IMR-90 (cell line): ENCODE results near the gene FMN1. TPM values are rescaled to one million over a fixed set of nuclear protein-coding genes. Genes with fewer than 3 reads are reported as not detected.

Source experiments
- ATAC-seq: fragments of 200-7000 bp; cut with Tn5 transposase; 2 replicates; pipeline ENCODE4 v1.9.1; 2020; ENCODE audit warnings: low read depth, mild to moderate bottlenecking, moderate library complexity
- BruUV-seq: library from RNA; stranded (reverse); fragments of 400-500 nt; replicated peaks from 2 replicates; lab custom pipeline; 2021; lab: Mats Ljungman, UMichigan
- CTCF ChIA-PET: fragments of 300-600 bp; formaldehyde crosslinking; extraction: SDS; loops from one replicate; lab custom pipeline; 2021; ENCODE audit warnings: antibody characterized with exemption; lab: Yijun Ruan, JAX
- POLR2A ChIA-PET: fragments of 300-600 bp; sonication (Branson Sonifier 250); formaldehyde crosslinking; loops from one replicate; lab custom pipeline; 2022; ENCODE audit warnings: antibody characterized with exemption; ENCODE audit not compliant: unreplicated experiment; lab: Charles Lee
- DNase-seq: peaks from one replicate; pipeline ENCODE4 v3.0.0; 2013
- H2AFZ ChIP-seq: replicated peaks from 2 replicates; pipeline ENCODE3; 2013; ENCODE audit warnings: low read length, mild to moderate bottlenecking; ENCODE audit not compliant: poor library complexity
- H2AK5ac ChIP-seq: 2 replicates; pipeline ENCODE4 v1.6.1; 2013; ENCODE audit warnings: low read depth, low read length, inconsistent platforms
- H2AK9ac ChIP-seq: replicated peaks from 2 replicates; pipeline ENCODE3; 2013; ENCODE audit warnings: mild to moderate bottlenecking, low read depth, low read length, moderate library complexity; ENCODE audit not compliant: poor library complexity
- H2BK120ac ChIP-seq: 2 replicates; pipeline ENCODE4 v1.6.1; 2013; ENCODE audit warnings: low read depth, low read length, inconsistent platforms
- H2BK15ac ChIP-seq: 3 replicates; pipeline ENCODE4 v1.6.1; 2013; ENCODE audit warnings: low read depth, low read length, inconsistent platforms
- H2BK20ac ChIP-seq: 2 replicates; pipeline ENCODE4 v1.6.1; 2013; ENCODE audit warnings: low read depth, mild to moderate bottlenecking, inconsistent platforms, low read length, moderate library complexity
- H2BK5ac ChIP-seq: 2 replicates; pipeline ENCODE4 v1.6.1; 2013; ENCODE audit warnings: mild to moderate bottlenecking, low read depth, low read length, inconsistent platforms; ENCODE audit not compliant: poor library complexity, severe bottlenecking
- H3K14ac ChIP-seq: replicated peaks from 2 replicates; pipeline ENCODE4 v1.6.1; 2013; ENCODE audit warnings: low read depth, low read length, inconsistent platforms
- H3K18ac ChIP-seq: 2 replicates; pipeline ENCODE4 v1.6.1; 2013; ENCODE audit warnings: low read depth, low read length, control low read depth
- H3K23ac ChIP-seq: 2 replicates; pipeline ENCODE4 v1.6.1; 2013; ENCODE audit warnings: low read depth, low read length, inconsistent platforms
- H3K27ac ChIP-seq: 2 replicates; pipeline ENCODE4 v1.5.1; 2013; ENCODE audit warnings: mild to moderate bottlenecking, control low read depth, low read length; ENCODE audit not compliant: insufficient read depth
- H3K27me3 ChIP-seq: 2 replicates; pipeline ENCODE4 v1.6.1; 2013; ENCODE audit warnings: low read length; ENCODE audit not compliant: control insufficient read depth, insufficient read depth
- H3K36me3 ChIP-seq: 2 replicates; pipeline ENCODE4 v1.6.1; 2013; ENCODE audit warnings: low read length, mixed read lengths; ENCODE audit not compliant: control insufficient read depth, insufficient read depth
- H3K4ac ChIP-seq: 2 replicates; pipeline ENCODE4 v1.6.1; 2013; ENCODE audit warnings: low read depth, low read length, inconsistent platforms
- H3K4me1 ChIP-seq: 2 replicates; pipeline ENCODE4 v1.6.1; 2013; ENCODE audit warnings: low read length, mixed read lengths; ENCODE audit not compliant: control insufficient read depth, insufficient read depth
- H3K4me2 ChIP-seq: 2 replicates; pipeline ENCODE4 v1.6.1; 2013; ENCODE audit warnings: low read depth, mild to moderate bottlenecking, control low read depth, low read length, moderate library complexity
- H3K4me3 ChIP-seq: 2 replicates; pipeline ENCODE4 v1.5.1; 2013; ENCODE audit warnings: low read depth, mild to moderate bottlenecking, control low read depth, low read length, moderate library complexity; ENCODE audit not compliant: insufficient read depth
- H3K56ac ChIP-seq: 2 replicates; pipeline ENCODE4 v1.6.1; 2013; ENCODE audit warnings: low read length, inconsistent platforms; ENCODE audit not compliant: insufficient read depth; ENCODE audit errors: extremely low read depth
- H3K79me1 ChIP-seq, 2 experiments: 2 replicates each; pipeline ENCODE4 v1.6.1; 2013; ENCODE audit warnings: low read length in 2 of 2, inconsistent platforms in 1 of 2, low read depth in 1 of 2
- H3K9ac ChIP-seq: 2 replicates; pipeline ENCODE4 v1.6.1; 2013; ENCODE audit warnings: low read depth, low read length, control low read depth
- H3K9me1 ChIP-seq: 2 replicates; pipeline ENCODE4 v1.6.1; 2013; ENCODE audit warnings: low read length, inconsistent platforms; ENCODE audit not compliant: insufficient read depth
- H3K9me3 ChIP-seq: 2 replicates; pipeline ENCODE4 v1.6.1; 2013; ENCODE audit warnings: low read length; ENCODE audit not compliant: control insufficient read depth, insufficient read depth
- H4K20me1 ChIP-seq: 2 replicates; pipeline ENCODE4 v1.6.1; 2013; ENCODE audit warnings: low read length, inconsistent platforms; ENCODE audit not compliant: insufficient read depth
- H4K5ac ChIP-seq: 2 replicates; pipeline ENCODE4 v1.6.1; 2013; ENCODE audit warnings: mild to moderate bottlenecking, low read depth, low read length, control low read depth
- H4K8ac ChIP-seq, 2 experiments: 2 replicates each; pipeline ENCODE4 v1.6.1; 2013; ENCODE audit warnings: low read depth in 2 of 2, low read length in 2 of 2, control low read depth in 1 of 2, inconsistent platforms in 1 of 2
- H4K91ac ChIP-seq: 2 replicates; pipeline ENCODE4 v1.6.1; 2013; ENCODE audit warnings: low read depth, low read length, inconsistent platforms; ENCODE audit not compliant: insufficient read depth
- BHLHE40 ChIP-seq: fragments of 150-350 bp; IDR thresholded peaks from 2 replicates; pipeline ENCODE4 v1.6.1; 2016; ENCODE audit warnings: mild to moderate bottlenecking, low read depth, low read length
- CEBPB ChIP-seq: IDR thresholded peaks from 2 replicates; pipeline ENCODE4 v1.6.1; 2012; ENCODE audit warnings: low read depth, low read length, improper control_type of control experiment
- CHD1 ChIP-seq: IDR thresholded peaks from 2 replicates; pipeline ENCODE4 v1.6.1; 2012; ENCODE audit warnings: low read depth, low read length, improper control_type of control experiment
- FOS ChIP-seq: fragments of 150-350 bp; IDR thresholded peaks from 2 replicates; pipeline ENCODE4 v1.6.1; 2016; ENCODE audit warnings: low read depth, low read length
- MAFK ChIP-seq: IDR thresholded peaks from 2 replicates; pipeline ENCODE4 v1.6.1; 2012; ENCODE audit warnings: low read depth, low read length, improper control_type of control experiment
- MAZ ChIP-seq: IDR thresholded peaks from 2 replicates; pipeline ENCODE4 v1.6.1; 2012; ENCODE audit warnings: low read depth, mild to moderate bottlenecking, low read length, improper control_type of control experiment, moderate library complexity, borderline replicate concordance
- MXI1 ChIP-seq: IDR thresholded peaks from 2 replicates; pipeline ENCODE4 v1.6.1; 2012; ENCODE audit warnings: low read depth, mild to moderate bottlenecking, low read length, moderate library complexity, borderline replicate concordance
- NFE2L2 ChIP-seq: fragments of 150-350 bp; IDR thresholded peaks from 2 replicates; pipeline ENCODE4 v1.6.1; 2016; ENCODE audit warnings: low read depth, mild to moderate bottlenecking, low read length
- POLR2A ChIP-seq: IDR thresholded peaks from 2 replicates; pipeline ENCODE4 v1.6.1; 2012; ENCODE audit warnings: mild to moderate bottlenecking, low read depth, low read length
- RAD21 ChIP-seq: IDR thresholded peaks from 2 replicates; pipeline ENCODE4 v1.6.1; 2012; ENCODE audit warnings: low read length, improper control_type of control experiment
- RCOR1 ChIP-seq: IDR thresholded peaks from 2 replicates; pipeline ENCODE4 v1.6.1; 2012; ENCODE audit warnings: mild to moderate bottlenecking, low read length, improper control_type of control experiment; ENCODE audit not compliant: insufficient replicate concordance
- RFX5 ChIP-seq: IDR thresholded peaks from 2 replicates; pipeline ENCODE4 v1.8.0; 2012; ENCODE audit warnings: low read depth, mild to moderate bottlenecking, low read length, moderate library complexity
- SMC3 ChIP-seq: fragments of 150-350 bp; IDR thresholded peaks from 2 replicates; pipeline ENCODE4 v1.6.1; 2016; ENCODE audit warnings: low read depth, mild to moderate bottlenecking, antibody characterized with exemption, low read length, moderate library complexity
- USF2 ChIP-seq: fragments of 150-350 bp; IDR thresholded peaks from 2 replicates; pipeline ENCODE4 v1.6.1; 2017; ENCODE audit warnings: mild to moderate bottlenecking, antibody characterized with exemption, low read length, low read depth
- WGBS, 2 experiments: methylation state at CpG; one replicate each; pipeline versions ENCODE4 v1.1.5 to v1.1.7; 2013; ENCODE audit warnings: missing lambda C conversion rate in 2 of 2; ENCODE audit not compliant: insufficient read length in 1 of 2; ENCODE audit errors: extremely low coverage in 2 of 2; 5-methylcytosine and 5-hydroxymethylcytosine counted together
- dilution Hi-C: fragments of 300-500 bp; cut with HindIII; formaldehyde crosslinking; loops from one replicate; pipeline ENCODE4 v1.14.3; 2018; ENCODE audit warnings: low sequenced_read_pairs; ENCODE audit not compliant: unreplicated experiment
- in situ Hi-C: fragments of 300-500 bp; cut with MboI; formaldehyde crosslinking; loops from 3 replicates; pipeline ENCODE4 v1.14.3; 2019; ENCODE audit warnings: low sequenced_read_pairs, inconsistent platforms, mixed read lengths
- intact Hi-C: fragments of 100-400 bp; cut with micrococcal nuclease; formaldehyde crosslinking; loops from 2 replicates; pipeline ENCODE4 v1.10.0; 2022
- polyA plus RNA-seq, 3 experiments: library from polyadenylated mRNA; depleted of rRNA; stranded (reverse); fragments of >200 nt; gene quantifications; 2 replicates each; pipeline ENCODE4 v1.2.3, GENCODE V29; 2012; ENCODE audit warnings: low replicate concordance in 1 of 3
- total RNA-seq: library from RNA; depleted of rRNA; stranded (reverse); fragments of >200 nt; gene quantifications from 2 replicates; pipeline ENCODE4 v1.2.3, GENCODE V29; 2012
- TF ChIP-seq, protein P1 (sequence below): fragments of 150-350 bp; IDR thresholded peaks from 2 replicates; pipeline ENCODE4 v1.6.1; 2016; ENCODE audit warnings: low read depth, mild to moderate bottlenecking, low read length, moderate library complexity, borderline replicate concordance
- TF ChIP-seq, protein P2 (sequence below): conservative IDR thresholded peaks from 2 replicates; pipeline ENCODE4 v1.5.1; 2012; ENCODE audit warnings: mild to moderate bottlenecking, low read depth, low read length, improper control_type of control experiment

Gene FMN1
- total and polyA plus RNA-seq, 2 of the 4 experiments (the other 2 are of a cell fraction): 7.3 to 17.6 TPM

- Histone ChIP-seq H3K9me1 (no peaks in the 10 kb centered on the region), H3K36me3 (no peaks in the 10 kb centered on the region), H2BK120ac (no peak overlapping the region), H3K56ac (no peak overlapping the region), H2BK20ac (no peak overlapping the region), H3K23ac (no peak overlapping the region), H3K9me3 (no peaks in the 10 kb centered on the region), H4K20me1 (no peaks in the 10 kb centered on the region), H2AK5ac (no peak overlapping the region), H3K18ac (no peak overlapping the region), H4K8ac (no peak overlapping the region), H3K9ac (no peak overlapping the region), H2AK9ac (no peak overlapping the region), H3K79me1 (no peaks in the 10 kb centered on the region), H3K4me1 (0 out of 2 replicates have a peak, but pooled peaks cover 2% of the 10 kb centered on the region), H3K4me2 (no peak overlapping the region), H3K14ac (no peak overlapping the region), H4K91ac (no peak overlapping the region), H2AFZ (no peak overlapping the region), H3K4me3 (no peak overlapping the region), H4K5ac (no peak overlapping the region), H3K27ac (no peak overlapping the region), H3K27me3 (peaks cover 9% of the 10 kb centered on the region), H3K4ac (no peak overlapping the region), H2BK5ac (no peak overlapping the region), H2BK15ac (no peak overlapping the region)
- no TSS peak for BruUV-seq
- dilution Hi-C loops: no loop called here
- DNase-seq: no peak
- ChIA-PET POLR2A (no interaction called here), CTCF (no interaction called here)
- no peak for ATAC-seq
- in situ Hi-C loops: no loop called here
- 88% methylated on average over 13 of the region's 17 CpGs; no CpG with 5 or more reads in 1 of the 2 experiments for WGBS, 2 experiments
- intact Hi-C loops: no loop called here
- TF ChIP-seq CHD1 (no peak), RAD21 (no peak), NFE2L2 (no peak), USF2 (no peak), MAZ (no peak), POLR2A (no peak), MAFK (no peak), BHLHE40 (no peak), SMC3 (no peak), MXI1 (no peak), RCOR1 (no peak), RFX5 (no peak), FOS (no peak), CEBPB (no peak)
- TF ChIP-seq, protein P1, sequence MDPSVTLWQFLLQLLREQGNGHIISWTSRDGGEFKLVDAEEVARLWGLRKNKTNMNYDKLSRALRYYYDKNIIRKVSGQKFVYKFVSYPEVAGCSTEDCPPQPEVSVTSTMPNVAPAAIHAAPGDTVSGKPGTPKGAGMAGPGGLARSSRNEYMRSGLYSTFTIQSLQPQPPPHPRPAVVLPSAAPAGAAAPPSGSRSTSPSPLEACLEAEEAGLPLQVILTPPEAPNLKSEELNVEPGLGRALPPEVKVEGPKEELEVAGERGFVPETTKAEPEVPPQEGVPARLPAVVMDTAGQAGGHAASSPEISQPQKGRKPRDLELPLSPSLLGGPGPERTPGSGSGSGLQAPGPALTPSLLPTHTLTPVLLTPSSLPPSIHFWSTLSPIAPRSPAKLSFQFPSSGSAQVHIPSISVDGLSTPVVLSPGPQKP: no peak
- TF ChIP-seq, protein P2, sequence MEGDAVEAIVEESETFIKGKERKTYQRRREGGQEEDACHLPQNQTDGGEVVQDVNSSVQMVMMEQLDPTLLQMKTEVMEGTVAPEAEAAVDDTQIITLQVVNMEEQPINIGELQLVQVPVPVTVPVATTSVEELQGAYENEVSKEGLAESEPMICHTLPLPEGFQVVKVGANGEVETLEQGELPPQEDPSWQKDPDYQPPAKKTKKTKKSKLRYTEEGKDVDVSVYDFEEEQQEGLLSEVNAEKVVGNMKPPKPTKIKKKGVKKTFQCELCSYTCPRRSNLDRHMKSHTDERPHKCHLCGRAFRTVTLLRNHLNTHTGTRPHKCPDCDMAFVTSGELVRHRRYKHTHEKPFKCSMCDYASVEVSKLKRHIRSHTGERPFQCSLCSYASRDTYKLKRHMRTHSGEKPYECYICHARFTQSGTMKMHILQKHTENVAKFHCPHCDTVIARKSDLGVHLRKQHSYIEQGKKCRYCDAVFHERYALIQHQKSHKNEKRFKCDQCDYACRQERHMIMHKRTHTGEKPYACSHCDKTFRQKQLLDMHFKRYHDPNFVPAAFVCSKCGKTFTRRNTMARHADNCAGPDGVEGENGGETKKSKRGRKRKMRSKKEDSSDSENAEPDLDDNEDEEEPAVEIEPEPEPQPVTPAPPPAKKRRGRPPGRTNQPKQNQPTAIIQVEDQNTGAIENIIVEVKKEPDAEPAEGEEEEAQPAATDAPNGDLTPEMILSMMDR: no peak
These were observed 41.0 kb downstream of the FMN1 start for GRCh38 chr15:33153548-33153947.
